IMR-90 (cell line): Measurements from ENCODE around the gene MYO7B. TPM values are rescaled to one million over a fixed set of nuclear protein-coding genes. Genes with fewer than 3 reads are reported as not detected.

Experiments used
- ATAC-seq: fragments of 200-7000 bp; cut with Tn5 transposase; 2 replicates; pipeline ENCODE4 v1.9.1; 2020; ENCODE audit warnings: low read depth, mild to moderate bottlenecking, moderate library complexity
- BruUV-seq: library from RNA; stranded (reverse); fragments of 400-500 nt; replicated peaks from 2 replicates; lab custom pipeline; 2021; lab: Mats Ljungman, UMichigan
- CTCF ChIA-PET: fragments of 300-600 bp; formaldehyde crosslinking; extraction: SDS; loops from one replicate; lab custom pipeline; 2021; ENCODE audit warnings: antibody characterized with exemption; lab: Yijun Ruan, JAX
- POLR2A ChIA-PET: fragments of 300-600 bp; sonication (Branson Sonifier 250); formaldehyde crosslinking; loops from one replicate; lab custom pipeline; 2022; ENCODE audit warnings: antibody characterized with exemption; ENCODE audit not compliant: unreplicated experiment; lab: Charles Lee
- DNase-seq: peaks from one replicate; pipeline ENCODE4 v3.0.0; 2013
- H2AFZ ChIP-seq: replicated peaks from 2 replicates; pipeline ENCODE3; 2013; ENCODE audit warnings: low read length, mild to moderate bottlenecking; ENCODE audit not compliant: poor library complexity
- H2AK5ac ChIP-seq: 2 replicates; pipeline ENCODE4 v1.6.1; 2013; ENCODE audit warnings: low read depth, low read length, inconsistent platforms
- H2AK9ac ChIP-seq: replicated peaks from 2 replicates; pipeline ENCODE3; 2013; ENCODE audit warnings: mild to moderate bottlenecking, low read depth, low read length, moderate library complexity; ENCODE audit not compliant: poor library complexity
- H2BK120ac ChIP-seq: 2 replicates; pipeline ENCODE4 v1.6.1; 2013; ENCODE audit warnings: low read depth, low read length, inconsistent platforms
- H2BK15ac ChIP-seq: 3 replicates; pipeline ENCODE4 v1.6.1; 2013; ENCODE audit warnings: low read depth, low read length, inconsistent platforms
- H2BK20ac ChIP-seq: 2 replicates; pipeline ENCODE4 v1.6.1; 2013; ENCODE audit warnings: low read depth, mild to moderate bottlenecking, inconsistent platforms, low read length, moderate library complexity
- H2BK5ac ChIP-seq: 2 replicates; pipeline ENCODE4 v1.6.1; 2013; ENCODE audit warnings: mild to moderate bottlenecking, low read depth, low read length, inconsistent platforms; ENCODE audit not compliant: poor library complexity, severe bottlenecking
- H3K14ac ChIP-seq: replicated peaks from 2 replicates; pipeline ENCODE4 v1.6.1; 2013; ENCODE audit warnings: low read depth, low read length, inconsistent platforms
- H3K18ac ChIP-seq: 2 replicates; pipeline ENCODE4 v1.6.1; 2013; ENCODE audit warnings: low read depth, low read length, control low read depth
- H3K23ac ChIP-seq: 2 replicates; pipeline ENCODE4 v1.6.1; 2013; ENCODE audit warnings: low read depth, low read length, inconsistent platforms
- H3K27ac ChIP-seq: 2 replicates; pipeline ENCODE4 v1.5.1; 2013; ENCODE audit warnings: mild to moderate bottlenecking, control low read depth, low read length; ENCODE audit not compliant: insufficient read depth
- H3K27me3 ChIP-seq: 2 replicates; pipeline ENCODE4 v1.6.1; 2013; ENCODE audit warnings: low read length; ENCODE audit not compliant: control insufficient read depth, insufficient read depth
- H3K36me3 ChIP-seq: 2 replicates; pipeline ENCODE4 v1.6.1; 2013; ENCODE audit warnings: low read length, mixed read lengths; ENCODE audit not compliant: control insufficient read depth, insufficient read depth
- H3K4ac ChIP-seq: 2 replicates; pipeline ENCODE4 v1.6.1; 2013; ENCODE audit warnings: low read depth, low read length, inconsistent platforms
- H3K4me1 ChIP-seq: 2 replicates; pipeline ENCODE4 v1.6.1; 2013; ENCODE audit warnings: low read length, mixed read lengths; ENCODE audit not compliant: control insufficient read depth, insufficient read depth
- H3K4me2 ChIP-seq: 2 replicates; pipeline ENCODE4 v1.6.1; 2013; ENCODE audit warnings: low read depth, mild to moderate bottlenecking, control low read depth, low read length, moderate library complexity
- H3K4me3 ChIP-seq: 2 replicates; pipeline ENCODE4 v1.5.1; 2013; ENCODE audit warnings: low read depth, mild to moderate bottlenecking, control low read depth, low read length, moderate library complexity; ENCODE audit not compliant: insufficient read depth
- H3K56ac ChIP-seq: 2 replicates; pipeline ENCODE4 v1.6.1; 2013; ENCODE audit warnings: low read length, inconsistent platforms; ENCODE audit not compliant: insufficient read depth; ENCODE audit errors: extremely low read depth
- H3K79me1 ChIP-seq, 2 experiments: 2 replicates each; pipeline ENCODE4 v1.6.1; 2013; ENCODE audit warnings: low read length in 2 of 2, inconsistent platforms in 1 of 2, low read depth in 1 of 2
- H3K9ac ChIP-seq: 2 replicates; pipeline ENCODE4 v1.6.1; 2013; ENCODE audit warnings: low read depth, low read length, control low read depth
- H3K9me1 ChIP-seq: 2 replicates; pipeline ENCODE4 v1.6.1; 2013; ENCODE audit warnings: low read length, inconsistent platforms; ENCODE audit not compliant: insufficient read depth
- H3K9me3 ChIP-seq: 2 replicates; pipeline ENCODE4 v1.6.1; 2013; ENCODE audit warnings: low read length; ENCODE audit not compliant: control insufficient read depth, insufficient read depth
- H4K20me1 ChIP-seq: 2 replicates; pipeline ENCODE4 v1.6.1; 2013; ENCODE audit warnings: low read length, inconsistent platforms; ENCODE audit not compliant: insufficient read depth
- H4K5ac ChIP-seq: 2 replicates; pipeline ENCODE4 v1.6.1; 2013; ENCODE audit warnings: mild to moderate bottlenecking, low read depth, low read length, control low read depth
- H4K8ac ChIP-seq, 2 experiments: 2 replicates each; pipeline ENCODE4 v1.6.1; 2013; ENCODE audit warnings: low read depth in 2 of 2, low read length in 2 of 2, control low read depth in 1 of 2, inconsistent platforms in 1 of 2
- H4K91ac ChIP-seq: 2 replicates; pipeline ENCODE4 v1.6.1; 2013; ENCODE audit warnings: low read depth, low read length, inconsistent platforms; ENCODE audit not compliant: insufficient read depth
- BHLHE40 ChIP-seq: fragments of 150-350 bp; IDR thresholded peaks from 2 replicates; pipeline ENCODE4 v1.6.1; 2016; ENCODE audit warnings: mild to moderate bottlenecking, low read depth, low read length
- CEBPB ChIP-seq: IDR thresholded peaks from 2 replicates; pipeline ENCODE4 v1.6.1; 2012; ENCODE audit warnings: low read depth, low read length, improper control_type of control experiment
- FOS ChIP-seq: fragments of 150-350 bp; IDR thresholded peaks from 2 replicates; pipeline ENCODE4 v1.6.1; 2016; ENCODE audit warnings: low read depth, low read length
- MAZ ChIP-seq: IDR thresholded peaks from 2 replicates; pipeline ENCODE4 v1.6.1; 2012; ENCODE audit warnings: low read depth, mild to moderate bottlenecking, low read length, improper control_type of control experiment, moderate library complexity, borderline replicate concordance
- MXI1 ChIP-seq: IDR thresholded peaks from 2 replicates; pipeline ENCODE4 v1.6.1; 2012; ENCODE audit warnings: low read depth, mild to moderate bottlenecking, low read length, moderate library complexity, borderline replicate concordance
- POLR2A ChIP-seq: IDR thresholded peaks from 2 replicates; pipeline ENCODE4 v1.6.1; 2012; ENCODE audit warnings: mild to moderate bottlenecking, low read depth, low read length
- RAD21 ChIP-seq: IDR thresholded peaks from 2 replicates; pipeline ENCODE4 v1.6.1; 2012; ENCODE audit warnings: low read length, improper control_type of control experiment
- RFX5 ChIP-seq: IDR thresholded peaks from 2 replicates; pipeline ENCODE4 v1.8.0; 2012; ENCODE audit warnings: low read depth, mild to moderate bottlenecking, low read length, moderate library complexity
- SMC3 ChIP-seq: fragments of 150-350 bp; IDR thresholded peaks from 2 replicates; pipeline ENCODE4 v1.6.1; 2016; ENCODE audit warnings: low read depth, mild to moderate bottlenecking, antibody characterized with exemption, low read length, moderate library complexity
- WGBS, 2 experiments: methylation state at CpG; one replicate each; pipeline versions ENCODE4 v1.1.5 to v1.1.7; 2013; ENCODE audit warnings: missing lambda C conversion rate in 2 of 2; ENCODE audit not compliant: insufficient read length in 1 of 2; ENCODE audit errors: extremely low coverage in 2 of 2; 5-methylcytosine and 5-hydroxymethylcytosine counted together
- dilution Hi-C: fragments of 300-500 bp; cut with HindIII; formaldehyde crosslinking; loops from one replicate; pipeline ENCODE4 v1.14.3; 2018; ENCODE audit warnings: low sequenced_read_pairs; ENCODE audit not compliant: unreplicated experiment
- in situ Hi-C: fragments of 300-500 bp; cut with MboI; formaldehyde crosslinking; loops from 3 replicates; pipeline ENCODE4 v1.14.3; 2019; ENCODE audit warnings: low sequenced_read_pairs, inconsistent platforms, mixed read lengths
- intact Hi-C: fragments of 100-400 bp; cut with micrococcal nuclease; formaldehyde crosslinking; loops from 2 replicates; pipeline ENCODE4 v1.10.0; 2022
- polyA plus RNA-seq, 3 experiments: library from polyadenylated mRNA; depleted of rRNA; stranded (reverse); fragments of >200 nt; gene quantifications; 2 replicates each; pipeline ENCODE4 v1.2.3, GENCODE V29; 2012; ENCODE audit warnings: low replicate concordance in 1 of 3
- total RNA-seq: library from RNA; depleted of rRNA; stranded (reverse); fragments of >200 nt; gene quantifications from 2 replicates; pipeline ENCODE4 v1.2.3, GENCODE V29; 2012
- TF ChIP-seq, protein P1 (sequence below): conservative IDR thresholded peaks from 2 replicates; pipeline ENCODE4 v1.5.1; 2012; ENCODE audit warnings: mild to moderate bottlenecking, low read depth, low read length, improper control_type of control experiment
- TF ChIP-seq, protein P2 (sequence below): fragments of 150-350 bp; IDR thresholded peaks from 2 replicates; pipeline ENCODE4 v1.6.1; 2016; ENCODE audit warnings: low read depth, mild to moderate bottlenecking, low read length, moderate library complexity, borderline replicate concordance

The MYO7B gene
- total and polyA plus RNA-seq, 2 of the 4 experiments (the other 2 are of a cell fraction) = 0.18 to 0.46 TPM

DNA sequence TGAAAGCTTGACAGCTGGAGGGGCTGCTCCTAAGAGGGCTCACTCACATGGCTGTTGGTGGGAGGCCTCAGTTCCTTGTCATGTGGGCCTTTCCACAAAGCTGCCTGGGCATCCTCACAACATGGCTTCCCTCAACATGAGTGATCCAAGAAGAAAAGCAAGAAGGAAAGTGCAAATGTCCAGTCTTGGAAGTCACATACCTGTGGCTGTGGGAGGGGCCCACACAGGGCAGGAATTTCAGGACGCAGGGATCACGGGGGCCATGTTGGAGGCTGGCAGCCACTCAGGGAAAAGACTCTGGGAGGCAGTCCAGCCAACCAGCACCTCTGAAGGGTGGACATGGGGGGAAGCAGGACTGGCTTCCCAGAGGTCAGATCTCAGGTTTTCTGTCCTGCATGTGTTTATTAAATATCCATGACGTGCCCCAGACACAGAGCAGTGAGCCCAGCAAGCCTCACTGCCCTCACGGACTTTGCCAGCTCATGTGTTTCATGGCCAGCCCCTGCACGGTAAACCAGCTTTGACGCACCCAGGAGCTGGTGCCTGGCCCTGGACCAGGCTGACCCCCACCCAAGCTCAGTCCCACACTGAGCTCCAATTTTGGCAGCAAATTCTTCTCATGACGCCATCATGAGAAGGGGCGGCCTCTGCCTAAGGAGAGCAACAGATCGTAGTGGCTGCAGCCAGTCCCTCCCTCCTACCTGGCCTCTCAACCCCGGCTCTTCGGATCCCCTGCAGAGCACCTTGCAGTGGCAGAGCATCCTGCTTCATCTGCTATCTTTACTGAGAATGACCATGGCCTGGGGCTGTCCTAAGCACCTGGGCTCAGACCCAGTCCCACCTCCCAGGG, 75.8 kb downstream of the MYO7B start (continued):
- TF ChIP-seq FOS = no peak

DNA sequence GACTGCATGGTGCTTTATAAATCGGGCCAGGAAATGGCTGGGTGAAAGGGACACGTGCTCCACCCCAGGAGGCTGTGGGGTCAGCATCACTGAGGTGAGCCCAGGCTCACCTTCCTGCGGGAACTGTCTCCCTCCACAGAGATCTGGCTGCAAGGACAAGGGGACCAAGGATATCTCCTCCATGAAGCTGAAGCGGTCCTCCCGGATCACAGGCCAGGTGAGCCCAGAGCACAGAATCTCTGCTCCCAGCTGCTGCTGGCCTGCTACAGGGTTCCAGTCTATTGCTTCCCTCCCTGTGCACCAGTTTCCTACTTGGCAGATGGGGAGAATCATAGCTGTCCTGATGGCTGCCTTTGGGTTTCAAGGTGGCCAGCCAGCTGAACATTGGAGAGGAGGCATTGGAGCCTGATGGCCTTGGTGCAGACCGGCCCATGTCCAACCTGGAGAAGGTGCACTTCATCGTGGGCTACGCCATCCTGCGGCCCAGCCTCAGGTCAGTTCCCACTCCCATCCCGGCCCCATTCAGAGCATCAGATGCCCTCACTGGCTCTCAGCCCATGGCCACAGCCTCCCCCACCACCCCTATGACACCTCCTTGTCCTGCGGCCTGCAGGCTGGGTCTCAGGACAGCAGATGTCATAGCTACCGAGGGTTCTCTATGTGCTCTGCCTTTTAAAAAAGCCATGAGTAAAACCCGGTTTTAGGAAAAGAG, 76.8 kb downstream of the MYO7B start:
- no peaks in the 10 kb centered on the region for H3K36me3 ChIP-seq
- POLR2A ChIA-PET = interaction anchor here (0.5 kb wide), 1 partner anchor 318 kb away, joined by 3 read pairs; the partner anchor contains the start of gene ERCC3
- no peak overlapping the region for H2BK20ac ChIP-seq
- H3K9ac ChIP-seq = no peak overlapping the region
- H3K27ac ChIP-seq = no peak overlapping the region
- H3K79me1 ChIP-seq = no peaks in the 10 kb centered on the region
- intact Hi-C loops (no loop called here), dilution Hi-C loops (no loop called here), in situ Hi-C loops (no loop called here)
- no peak overlapping the region for H4K8ac ChIP-seq
- no peak overlapping the region for H2AK5ac ChIP-seq
- DNase-seq = no peak
- WGBS, 2 experiments = 53% methylated on average over 3 of the region's 13 CpGs; no CpG with 5 or more reads in 1 of the 2 experiments
- no peak for ATAC-seq
- H2AFZ ChIP-seq = no peak overlapping the region
- CTCF ChIA-PET = no interaction called here
- H2BK15ac ChIP-seq = no peak overlapping the region
- H3K4me3 ChIP-seq = no peak overlapping the region
- H3K23ac ChIP-seq = no peak overlapping the region
- TF ChIP-seq RFX5 = no peak
- no peak for TF ChIP-seq FOS
- no peak for TF ChIP-seq POLR2A
- no peak for TF ChIP-seq SMC3
- no peak for TF ChIP-seq MXI1
- TF ChIP-seq MAZ = no peak
- TF ChIP-seq, protein P1, sequence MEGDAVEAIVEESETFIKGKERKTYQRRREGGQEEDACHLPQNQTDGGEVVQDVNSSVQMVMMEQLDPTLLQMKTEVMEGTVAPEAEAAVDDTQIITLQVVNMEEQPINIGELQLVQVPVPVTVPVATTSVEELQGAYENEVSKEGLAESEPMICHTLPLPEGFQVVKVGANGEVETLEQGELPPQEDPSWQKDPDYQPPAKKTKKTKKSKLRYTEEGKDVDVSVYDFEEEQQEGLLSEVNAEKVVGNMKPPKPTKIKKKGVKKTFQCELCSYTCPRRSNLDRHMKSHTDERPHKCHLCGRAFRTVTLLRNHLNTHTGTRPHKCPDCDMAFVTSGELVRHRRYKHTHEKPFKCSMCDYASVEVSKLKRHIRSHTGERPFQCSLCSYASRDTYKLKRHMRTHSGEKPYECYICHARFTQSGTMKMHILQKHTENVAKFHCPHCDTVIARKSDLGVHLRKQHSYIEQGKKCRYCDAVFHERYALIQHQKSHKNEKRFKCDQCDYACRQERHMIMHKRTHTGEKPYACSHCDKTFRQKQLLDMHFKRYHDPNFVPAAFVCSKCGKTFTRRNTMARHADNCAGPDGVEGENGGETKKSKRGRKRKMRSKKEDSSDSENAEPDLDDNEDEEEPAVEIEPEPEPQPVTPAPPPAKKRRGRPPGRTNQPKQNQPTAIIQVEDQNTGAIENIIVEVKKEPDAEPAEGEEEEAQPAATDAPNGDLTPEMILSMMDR = no peak
- no peak for TF ChIP-seq CEBPB
- TF ChIP-seq, protein P2, sequence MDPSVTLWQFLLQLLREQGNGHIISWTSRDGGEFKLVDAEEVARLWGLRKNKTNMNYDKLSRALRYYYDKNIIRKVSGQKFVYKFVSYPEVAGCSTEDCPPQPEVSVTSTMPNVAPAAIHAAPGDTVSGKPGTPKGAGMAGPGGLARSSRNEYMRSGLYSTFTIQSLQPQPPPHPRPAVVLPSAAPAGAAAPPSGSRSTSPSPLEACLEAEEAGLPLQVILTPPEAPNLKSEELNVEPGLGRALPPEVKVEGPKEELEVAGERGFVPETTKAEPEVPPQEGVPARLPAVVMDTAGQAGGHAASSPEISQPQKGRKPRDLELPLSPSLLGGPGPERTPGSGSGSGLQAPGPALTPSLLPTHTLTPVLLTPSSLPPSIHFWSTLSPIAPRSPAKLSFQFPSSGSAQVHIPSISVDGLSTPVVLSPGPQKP = no peak
- TF ChIP-seq RAD21 = no peak
- no peak for TF ChIP-seq BHLHE40
- H3K14ac ChIP-seq = no peak overlapping the region
- no peaks in the 10 kb centered on the region; the same call in 1 of the 2 replicates for H3K9me1 ChIP-seq
- H2BK5ac ChIP-seq = no peak overlapping the region
- H3K56ac ChIP-seq = no peak overlapping the region
- no peak overlapping the region for H3K4me2 ChIP-seq
- H4K20me1 ChIP-seq = no peaks in the 10 kb centered on the region
- no peak overlapping the region for H4K5ac ChIP-seq
- H3K9me3 ChIP-seq = peaks cover 21% of the 10 kb centered on the region
- H2BK120ac ChIP-seq = no peak overlapping the region
- H3K27me3 ChIP-seq = peaks cover 20% of the 10 kb centered on the region
- H3K4me1 ChIP-seq = no peaks in the 10 kb centered on the region
- BruUV-seq = no TSS peak
- no peak overlapping the region for H2AK9ac ChIP-seq
- H4K91ac ChIP-seq = no peak overlapping the region
- no peak overlapping the region for H3K18ac ChIP-seq
- H3K4ac ChIP-seq = no peak overlapping the region
